ENCODE data around the gene CNTN5. TPM values are rescaled to one million over a fixed set of nuclear protein-coding genes. Genes with fewer than 3 reads are reported as not detected.

CNTN5 gene
- total and polyA plus RNA-seq, 10 of the 15 experiments (the other 5 are each of a cell fraction or from before 2014, with no cell fraction given) = 0.01 TPM; not detected in 9

- TF ChIP-seq E2F8 (IDR thresholded peaks at IDR 0.05; ENCODE audit: low read depth, partially characterized antibody) = no peak
- TF ChIP-seq PKNOX1 (IDR thresholded peaks at IDR 0.05) = no peak
- TF ChIP-seq LARP7 (IDR thresholded peaks at IDR 0.05) = no peak
- no peak for TF ChIP-seq SMC3 (IDR thresholded peaks at IDR 0.05; ENCODE audit: borderline replicate concordance, low read length)
- TF ChIP-seq RELB (IDR thresholded peaks at IDR 0.05; ENCODE audit: low read depth) = no peak
- TF ChIP-seq BMI1 (IDR thresholded peaks at IDR 0.05; ENCODE audit: borderline replicate concordance) = no peak
Measured at GRCh38 chr11:99452075-99452474, 431.3 kb downstream of the CNTN5 start (continued).

- H3K27ac ChIP-seq (ENCODE audit: control insufficient read depth, insufficient read depth) = no peak overlapping the region
- no peak overlapping the region for H3K4me3 ChIP-seq
- no peaks in the 10 kb centered on the region for H3K4me1 ChIP-seq (ENCODE audit: control insufficient read depth, insufficient read depth, low read length)
- ATAC-seq (no peak), DNase-seq (ENCODE audit: low read depth, low spot score) (no peak), FAIRE-seq (no peak)
- no peaks in the 10 kb centered on the region for H3K27me3 ChIP-seq (replicated peaks in 1 of 2; ENCODE audit: control insufficient read depth in 2 of 2, insufficient read depth in 2 of 2, low read length in 1 of 2)
- RAD21 ChIA-PET (ENCODE audit: unreplicated experiment) = no interaction called here
- H2AFZ ChIP-seq (ENCODE audit: control insufficient read depth, low read depth, low read length) = no peak overlapping the region
- POLR2A ChIA-PET = no interaction called here
- intact Hi-C loops (cut with micrococcal nuclease; ENCODE audit: unreplicated experiment) = no loop called here
- SMC1A ChIA-PET (ENCODE audit: uncharacterized antibody, unreplicated experiment) = no interaction called here
- CTCF ChIA-PET = no interaction called here
- H4K20me1 ChIP-seq (ENCODE audit: control insufficient read depth, insufficient read depth) = no peaks in the 10 kb centered on the region
- no peak overlapping the region for H3K4me2 ChIP-seq (ENCODE audit: control insufficient read depth, insufficient read depth)
- in situ Hi-C loops (cut with MboI) = no loop called here
- H3K79me2 ChIP-seq (ENCODE audit: control insufficient read depth, insufficient read depth, low read length) = no peaks in the 10 kb centered on the region
- H3K36me3 ChIP-seq (ENCODE audit: control insufficient read depth in 2 of 2, insufficient read depth in 2 of 2, low read length in 1 of 2) = no peaks in the 10 kb centered on the region
- 48% methylated on average over 1 of the region's 1 CpG for WGBS (ENCODE audit: insufficient coverage, insufficient replicate concordance, low lambda C conversion rate, missing lambda C conversion rate)
- H3K9ac ChIP-seq (ENCODE audit: control insufficient read depth, insufficient read depth, low read length) = no peak overlapping the region
- no peak for TF ChIP-seq HDGF (IDR thresholded peaks at IDR 0.05)
- no peak for TF ChIP-seq POLR2A (IDR thresholded peaks at IDR 0.05; ENCODE audit: low read depth, low read length)
- TF ChIP-seq STAT1 (conservative IDR thresholded peaks at IDR 0.05) = no peak
- no peak for TF ChIP-seq NFYB (IDR thresholded peaks at IDR 0.05; ENCODE audit: insufficient read depth, low read depth, low read length)
- no peak for TF ChIP-seq ZBTB33 (IDR thresholded peaks at IDR 0.05)
- no peak for TF ChIP-seq KAT2A (conservative IDR thresholded peaks at IDR 0.05; ENCODE audit: control insufficient read depth, low read depth, low read length)
- TF ChIP-seq IRF5 (IDR thresholded peaks at IDR 0.05; ENCODE audit: borderline replicate concordance) = no peak
- no peak for TF ChIP-seq HDAC2 (IDR thresholded peaks at IDR 0.05)
- no peak for TF ChIP-seq ZBED1 (IDR thresholded peaks at IDR 0.05; ENCODE audit: borderline replicate concordance)
- no peaks in the 10 kb centered on the region for H3K9me3 ChIP-seq (replicated peaks; ENCODE audit: control insufficient read depth, insufficient read depth, low read length)
- BruUV-seq (replicated peaks) = no TSS peak
Measured at GRCh38 chr11:99461913-99462312, 441.2 kb downstream of the CNTN5 start.
